ENCODE data around the gene MAPKAPK5.

GRCh38 chr12:111870706-111871105 is 28.7 kb downstream of the MAPKAPK5 start:
- TF ChIP-seq POLR2A (IDR thresholded peaks at IDR 0.05) (no peak), CTCF (IDR thresholded peaks at IDR 0.05) (no peak)

All from Peyer's patch (tissue), 4 donors.